Breast epithelium (tissue), 3 donors: Measurements from ENCODE around the gene DGKE.

ENCODE experiments used
- POLR2A ChIP-seq: fragments of 450-650 bp; IDR thresholded peaks from one replicate; pipeline ENCODE4 v1.6.1; 2016; ENCODE audit warnings: antibody characterized with exemption, mild to moderate bottlenecking, moderate library complexity
- POLR2AphosphoS5 ChIP-seq, 3 donors: sonication (generic); formaldehyde crosslinking; IDR thresholded peaks; one replicate each; pipeline ENCODE4 v1.6.1; 2017; ENCODE audit warnings: antibody characterized with exemption in 3 of 3
- TF ChIP-seq, protein P1 (sequence below), 3 donors: fragments of 450-650 bp; IDR thresholded peaks; one replicate each; pipeline ENCODE4 v1.5.1; 2016 to 2017; ENCODE audit warnings: antibody characterized with exemption in 3 of 3, mild to moderate bottlenecking in 3 of 3, moderate library complexity in 3 of 3

DNA sequence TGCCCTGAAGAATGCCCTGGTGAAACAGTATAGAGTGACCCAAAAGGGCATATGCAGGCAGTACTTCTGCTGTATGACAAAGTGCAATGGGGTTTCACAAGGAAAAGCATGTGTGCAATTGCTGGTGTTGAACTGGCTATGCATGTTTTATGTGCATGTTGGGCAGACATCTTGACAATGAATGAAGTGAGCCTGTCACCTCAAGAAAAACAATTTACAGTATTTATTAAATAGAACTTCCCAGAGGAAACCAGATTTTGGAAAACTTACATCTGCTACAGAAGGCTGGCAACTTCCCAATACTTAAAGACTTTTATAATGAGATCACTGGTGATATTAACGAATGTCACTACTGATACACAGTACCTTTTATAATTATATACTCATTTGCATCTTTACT is 30.9 kb upstream of the DGKE start:
- TF ChIP-seq, protein P1, sequence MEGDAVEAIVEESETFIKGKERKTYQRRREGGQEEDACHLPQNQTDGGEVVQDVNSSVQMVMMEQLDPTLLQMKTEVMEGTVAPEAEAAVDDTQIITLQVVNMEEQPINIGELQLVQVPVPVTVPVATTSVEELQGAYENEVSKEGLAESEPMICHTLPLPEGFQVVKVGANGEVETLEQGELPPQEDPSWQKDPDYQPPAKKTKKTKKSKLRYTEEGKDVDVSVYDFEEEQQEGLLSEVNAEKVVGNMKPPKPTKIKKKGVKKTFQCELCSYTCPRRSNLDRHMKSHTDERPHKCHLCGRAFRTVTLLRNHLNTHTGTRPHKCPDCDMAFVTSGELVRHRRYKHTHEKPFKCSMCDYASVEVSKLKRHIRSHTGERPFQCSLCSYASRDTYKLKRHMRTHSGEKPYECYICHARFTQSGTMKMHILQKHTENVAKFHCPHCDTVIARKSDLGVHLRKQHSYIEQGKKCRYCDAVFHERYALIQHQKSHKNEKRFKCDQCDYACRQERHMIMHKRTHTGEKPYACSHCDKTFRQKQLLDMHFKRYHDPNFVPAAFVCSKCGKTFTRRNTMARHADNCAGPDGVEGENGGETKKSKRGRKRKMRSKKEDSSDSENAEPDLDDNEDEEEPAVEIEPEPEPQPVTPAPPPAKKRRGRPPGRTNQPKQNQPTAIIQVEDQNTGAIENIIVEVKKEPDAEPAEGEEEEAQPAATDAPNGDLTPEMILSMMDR (IDR thresholded peaks at IDR 0.05), result no peak
- TF ChIP-seq POLR2AphosphoS5 (IDR thresholded peaks at IDR 0.05) (no peak), POLR2A (no peak)
